H1 (cell line): ENCODE measurements around the gene AP2A2. TPM values are rescaled to one million over a fixed set of nuclear protein-coding genes. Genes with fewer than 3 reads are reported as not detected.

Experiments
- CTCF ChIA-PET: fragments of 300-600 bp; sonication (Branson Sonifier 250); formaldehyde crosslinking; loops from one replicate; lab custom pipeline; 2021; ENCODE audit not compliant: partially characterized antibody; lab: Charles Lee
- POLR2A ChIA-PET: fragments of 300-600 bp; sonication (Branson Sonifier 250); formaldehyde crosslinking; loops from one replicate; lab custom pipeline; 2021; ENCODE audit warnings: inconsistent platforms; ENCODE audit not compliant: partially characterized antibody; lab: Charles Lee
- DNase-seq, 2 experiments: peaks; one replicate each; pipeline versions ENCODE4 v3.0.0 to v3.0.0-alpha.2; 2010 to 2022; ENCODE audit warnings: low spot score in 2 of 2, low read depth in 1 of 2, mixed read lengths in 1 of 2
- FAIRE-seq: peaks from 2 replicates; lab custom pipeline; 2011; peaks lifted over from hg19 to GRCh38; lab: Jason Lieb, UNC
- H2AFZ ChIP-seq: 2 replicates; pipeline ENCODE4 v1.8.1; 2012; ENCODE audit warnings: low read length, inconsistent platforms
- H2AK5ac ChIP-seq: 2 replicates; pipeline ENCODE4 v1.6.1; 2013; ENCODE audit warnings: low read depth, low read length
- H2BK120ac ChIP-seq: replicated peaks from 2 replicates; pipeline ENCODE3; 2013; ENCODE audit warnings: low read depth, low read length, inconsistent platforms
- H2BK12ac ChIP-seq: 2 replicates; pipeline ENCODE4 v1.6.1; 2013; ENCODE audit warnings: low read depth, low read length
- H2BK15ac ChIP-seq: 2 replicates; pipeline ENCODE4 v1.6.1; 2013; ENCODE audit warnings: low read length
- H2BK20ac ChIP-seq: 2 replicates; pipeline ENCODE4 v1.6.1; 2013; ENCODE audit warnings: low read length
- H2BK5ac ChIP-seq: 2 replicates; pipeline ENCODE4 v1.6.1; 2013; ENCODE audit warnings: low read depth, low read length
- H3K14ac ChIP-seq: 2 replicates; pipeline ENCODE4 v1.6.1; 2013; ENCODE audit warnings: inconsistent platforms; ENCODE audit not compliant: insufficient read length
- H3K18ac ChIP-seq: 2 replicates; pipeline ENCODE4 v1.6.1; 2013; ENCODE audit warnings: low read length; ENCODE audit errors: extremely low read depth
- H3K23ac ChIP-seq: 2 replicates; pipeline ENCODE4 v1.6.1; 2013; ENCODE audit warnings: inconsistent platforms; ENCODE audit not compliant: insufficient read length
- H3K23me2 ChIP-seq: 2 replicates; pipeline ENCODE4 v1.6.1; 2013; ENCODE audit warnings: low read depth, low read length
- H3K27ac ChIP-seq: 2 replicates; pipeline ENCODE4 v1.6.1; 2011; ENCODE audit warnings: low read depth, low read length, inconsistent platforms
- H3K27me3 ChIP-seq, 4 experiments: replicated peaks in 1 of 4; 1 replicate in 1 of 4; 2 replicates in 3 of 4; pipeline versions ENCODE4 v1.6.1 to v1.8.1; 2011 to 2013; ENCODE audit warnings: low read length in 3 of 4, mild to moderate bottlenecking in 3 of 4, inconsistent platforms in 2 of 4, mixed read lengths in 2 of 4, moderate library complexity in 1 of 4; ENCODE audit not compliant: control insufficient read depth in 3 of 4, insufficient read depth in 3 of 4; ENCODE audit errors: extremely low read depth in 1 of 4
- H3K36me3 ChIP-seq, 4 experiments: 2 replicates each; pipeline versions ENCODE4 v1.6.1 to v1.8.1; 2011 to 2013; ENCODE audit warnings: mild to moderate bottlenecking in 4 of 4, low read length in 3 of 4, moderate library complexity in 2 of 4, control low read depth in 1 of 4, inconsistent platforms in 1 of 4; ENCODE audit not compliant: insufficient read depth in 4 of 4, control insufficient read depth in 2 of 4
- H3K4ac ChIP-seq: replicated peaks from 2 replicates; pipeline ENCODE3; 2013; ENCODE audit warnings: low read length, low read depth, mixed read lengths, inconsistent platforms; ENCODE audit not compliant: insufficient read length
- H3K4me1 ChIP-seq, 4 experiments: replicated peaks in 1 of 4; 1 replicate in 1 of 4; 2 replicates in 3 of 4; pipeline versions ENCODE4 v1.6.1 to v1.8.1; 2011 to 2013; ENCODE audit warnings: low read length in 3 of 4, inconsistent platforms in 2 of 4, mixed read lengths in 1 of 4; ENCODE audit not compliant: insufficient read depth in 4 of 4, control insufficient read depth in 3 of 4
- H3K4me2 ChIP-seq, 2 experiments: 2 replicates each; pipeline versions ENCODE4 v1.6.1 to v1.8.1; 2011 to 2013; ENCODE audit warnings: low read depth in 2 of 2, low read length in 2 of 2, control low read depth in 1 of 2, inconsistent platforms in 1 of 2, mild to moderate bottlenecking in 1 of 2; ENCODE audit not compliant: insufficient read depth in 1 of 2
- H3K4me3 ChIP-seq, 4 experiments: fragments of 200-600, 300-600 bp in 1 of 4; sonication (generic), shearing (Covaris generic), sonication (Bioruptor Twin) in 1 of 4; 2 replicates each; pipeline versions ENCODE4 v1.5.1 to v1.8.1; 2011 to 2016; ENCODE audit warnings: low read length in 4 of 4, low read depth in 3 of 4, control low read depth in 2 of 4, inconsistent platforms in 2 of 4, mild to moderate bottlenecking in 2 of 4, mixed read lengths in 1 of 4, moderate library complexity in 1 of 4; ENCODE audit not compliant: insufficient read depth in 2 of 4; ENCODE audit errors: extremely low read depth in 1 of 4
- H3K56ac ChIP-seq: replicated peaks from 2 replicates; pipeline ENCODE3; 2013; ENCODE audit warnings: low read depth, mild to moderate bottlenecking, mixed read lengths, low read length, inconsistent platforms; ENCODE audit not compliant: insufficient read length
- H3K79me1 ChIP-seq: 2 replicates; pipeline ENCODE4 v1.6.1; 2013; ENCODE audit warnings: low read depth, low read length, control low read depth
- H3K79me2 ChIP-seq, 2 experiments: 2 replicates each; pipeline versions ENCODE4 v1.6.1 to v1.8.1; 2012 to 2013; ENCODE audit warnings: low read length in 2 of 2, mild to moderate bottlenecking in 2 of 2, inconsistent platforms in 1 of 2; ENCODE audit not compliant: insufficient read depth in 2 of 2, control insufficient read depth in 1 of 2
- H3K9ac ChIP-seq, 4 experiments: replicated peaks in 1 of 4; 1 replicate in 1 of 4; 2 replicates in 3 of 4; pipeline versions ENCODE4 v1.6.1 to v1.8.1; 2011 to 2013; ENCODE audit warnings: low read depth in 3 of 4, low read length in 3 of 4, control low read depth in 2 of 4, mild to moderate bottlenecking in 2 of 4, moderate library complexity in 2 of 4, inconsistent platforms in 1 of 4; ENCODE audit errors: extremely low read depth in 1 of 4
- H3K9me3 ChIP-seq, 2 experiments: 2 replicates each; pipeline versions ENCODE4 v1.6.1 to v1.8.1; 2012 to 2013; ENCODE audit warnings: mild to moderate bottlenecking in 2 of 2, moderate library complexity in 2 of 2, control low read depth in 1 of 2, inconsistent platforms in 1 of 2, low read depth in 1 of 2, low read length in 1 of 2, mixed read lengths in 1 of 2; ENCODE audit not compliant: insufficient read depth in 2 of 2
- H4K20me1 ChIP-seq, 2 experiments: replicated peaks in 1 of 2; 2 replicates each; pipeline versions ENCODE3 to v1.8.1; 2011 to 2013; ENCODE audit warnings: inconsistent platforms in 2 of 2, low read length in 2 of 2, mild to moderate bottlenecking in 1 of 2; ENCODE audit not compliant: insufficient read depth in 2 of 2, control insufficient read depth in 1 of 2
- H4K5ac ChIP-seq: 2 replicates; pipeline ENCODE4 v1.6.1; 2013; ENCODE audit warnings: low read length, low read depth, mixed read lengths, inconsistent platforms; ENCODE audit not compliant: insufficient read length
- H4K8ac ChIP-seq: 2 replicates; pipeline ENCODE4 v1.8.0; 2013; ENCODE audit warnings: mild to moderate bottlenecking, moderate library complexity, low read length, inconsistent platforms; ENCODE audit not compliant: insufficient read depth; ENCODE audit errors: extremely low read depth
- H4K91ac ChIP-seq: replicated peaks from 2 replicates; pipeline ENCODE3; 2013; ENCODE audit warnings: low read length, mixed read lengths, inconsistent platforms; ENCODE audit not compliant: insufficient read length
- BACH1 ChIP-seq: IDR thresholded peaks from 2 replicates; pipeline ENCODE4 v1.6.1; 2012; ENCODE audit warnings: low read length, improper control_type of control experiment
- CBX8 ChIP-seq: fragments of 300-800, 300-1000 bp; sonication (generic); IDR thresholded peaks from 2 replicates; pipeline ENCODE4 v1.7.1; 2016; ENCODE audit warnings: low read depth, low read length, borderline replicate concordance
- CTBP2 ChIP-seq: IDR thresholded peaks from 2 replicates; pipeline ENCODE4 v1.7.0; 2011; ENCODE audit warnings: borderline replicate concordance, mild to moderate bottlenecking, moderate library complexity, mixed read lengths, low read length; ENCODE audit not compliant: insufficient read depth, insufficient read length
- EZH2 ChIP-seq: fragments of 200-600 bp; sonication (generic); IDR thresholded peaks from 2 replicates; pipeline ENCODE4 v1.7.1; 2012; ENCODE audit warnings: low read depth, mild to moderate bottlenecking, moderate library complexity, low read length, inconsistent platforms; ENCODE audit not compliant: severe bottlenecking
- GABPA ChIP-seq: IDR thresholded peaks from 2 replicates; pipeline ENCODE4 v1.6.1; 2011; ENCODE audit warnings: mild to moderate bottlenecking, low read length, moderate library complexity, borderline replicate concordance; ENCODE audit not compliant: insufficient read depth
- PHF8 ChIP-seq: fragments of 200-600 bp; sonication (generic); conservative IDR thresholded peaks from 2 replicates; pipeline ENCODE4 v1.7.1; 2012; ENCODE audit warnings: low read depth, mild to moderate bottlenecking, inconsistent platforms, low read length, moderate library complexity
- POLR2A ChIP-seq, 2 experiments: IDR thresholded peaks; 1 replicate in 1 of 2; 2 replicates in 1 of 2; pipeline ENCODE4 v1.6.1; 2011; ENCODE audit warnings: low read depth in 2 of 2, low read length in 2 of 2, mild to moderate bottlenecking in 2 of 2; ENCODE audit errors: control extremely low read depth in 1 of 2
- POLR2AphosphoS5 ChIP-seq: IDR thresholded peaks from 2 replicates; pipeline ENCODE4 v1.6.1; 2011; ENCODE audit warnings: low read depth, low read length
- POU5F1 ChIP-seq: IDR thresholded peaks from 2 replicates; pipeline ENCODE4 v1.6.1; 2011; ENCODE audit warnings: low read depth, mild to moderate bottlenecking, low read length, moderate library complexity
- SP1 ChIP-seq: IDR thresholded peaks from 2 replicates; pipeline ENCODE4 v1.6.1; 2011; ENCODE audit warnings: low read depth, low read length
- TCF12 ChIP-seq: IDR thresholded peaks from 2 replicates; pipeline ENCODE4 v1.6.1; 2011; ENCODE audit warnings: low read depth, mild to moderate bottlenecking, low read length
- WGBS, 2 experiments: shearing (Covaris generic) in 1 of 2; methylation state at CpG; one replicate each; pipeline versions ENCODE4 v1.1.6 to v1.1.7; 2013 to 2015; ENCODE audit warnings: low lambda C conversion rate in 2 of 2, mixed read lengths in 2 of 2, inconsistent platforms in 1 of 2, low coverage in 1 of 2, missing lambda C conversion rate in 1 of 2; ENCODE audit not compliant: insufficient replicate concordance in 2 of 2, insufficient coverage in 1 of 2, insufficient read length in 1 of 2; ENCODE audit errors: extremely low coverage in 1 of 2, missing lambda C conversion rate in 1 of 2; 5-methylcytosine and 5-hydroxymethylcytosine counted together
- polyA plus RNA-seq, 7 experiments: library from polyadenylated mRNA; depleted of rRNA in 3 of 7; stranded (reverse) in 5 of 7; unstranded in 2 of 7; fragments of >200 nt in 5 of 7; fragments of 200-250 nt in 2 of 7; gene quantifications; 1 replicate in 5 of 7; 2 replicates in 1 of 7; 4 replicates in 1 of 7; pipeline versions ENCODE4 v1.2.1 to v1.2.3, GENCODE V29; 2011 to 2013; ENCODE audit warnings: missing spikeins in 2 of 7, mixed read lengths in 2 of 7
- total RNA-seq: library from RNA; stranded (reverse); fragmentation: NEBNext Ultra II Directional; extraction: Animal tissue kit (Norgen Biotek cat#: 25700); gene quantifications from 2 replicates; pipeline ENCODE4 v1.2.1, GENCODE V29; 2021
- TF ChIP-seq, protein P1 (sequence below): IDR thresholded peaks from 2 replicates; pipeline ENCODE4 v1.6.1; 2012; ENCODE audit warnings: inconsistent platforms

AP2A2 gene
- total and polyA plus RNA-seq, 2 of the 8 experiments (the other 6 are each of a cell fraction or from before 2014, with no cell fraction given), result 50.0 to 65.0 TPM

DNA sequence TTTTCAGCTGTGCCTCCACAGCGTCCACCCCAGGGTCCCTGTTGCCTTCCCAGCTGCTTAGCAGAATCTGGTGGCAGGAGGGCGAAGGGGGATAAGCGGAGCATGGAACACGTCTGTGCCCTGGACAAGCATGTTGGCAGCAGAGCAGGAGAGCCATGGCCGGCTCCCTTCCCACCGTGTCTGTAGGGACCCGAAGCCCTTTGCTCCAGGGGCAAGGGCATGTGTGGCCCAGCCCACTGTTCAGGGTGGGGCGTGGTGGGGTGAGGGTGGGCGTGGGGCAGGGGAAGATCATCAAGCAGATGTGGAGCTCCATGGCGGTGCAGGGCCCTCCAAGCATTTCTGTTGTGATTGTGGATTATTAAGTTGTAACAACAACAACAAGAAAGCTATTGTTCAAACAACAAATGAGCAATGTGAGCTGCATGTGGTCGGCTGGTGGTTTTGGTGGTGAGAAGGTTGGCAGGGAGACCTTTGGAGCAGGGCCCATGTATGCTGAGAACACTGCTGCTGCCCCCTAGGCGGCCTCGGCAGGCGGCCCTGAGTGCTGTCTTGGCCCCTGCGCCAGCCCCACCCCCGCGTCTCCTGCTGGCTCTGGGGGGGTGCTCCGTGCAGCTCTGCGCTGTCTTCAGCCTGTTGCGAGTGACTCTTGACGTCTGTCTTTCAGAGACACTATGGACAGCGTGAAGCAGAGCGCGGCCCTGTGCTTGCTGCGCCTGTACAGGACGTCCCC lies 50.9 kb downstream of the AP2A2 start:
- POLR2A ChIA-PET, result interaction anchor here (0.9 to 1.8 kb wide), 3 partner anchors 8 to 31 kb away, joined by 3 to 5 read pairs (median 3); no protein-coding TSS in a partner anchor
- Histone ChIP-seq H3K27ac (peak overlapping the region; percentile 12; the same call in 1 of the 2 replicates), H3K9ac (no peak overlapping the region)
- TF ChIP-seq PHF8 (no peak), CTBP2 (no peak), TCF12 (no peak), POLR2A (IDR thresholded peaks at IDR 0.05; ENCODE audit: control extremely low read depth in 1 of 2, low read depth in 2 of 2, low read length in 2 of 2) (no peak), CBX8 (no peak), GABPA (no peak), EZH2 (no peak), POLR2AphosphoS5 (no peak), SP1 (no peak), BACH1 (no peak), POU5F1 (no peak)
- TF ChIP-seq, protein P1, sequence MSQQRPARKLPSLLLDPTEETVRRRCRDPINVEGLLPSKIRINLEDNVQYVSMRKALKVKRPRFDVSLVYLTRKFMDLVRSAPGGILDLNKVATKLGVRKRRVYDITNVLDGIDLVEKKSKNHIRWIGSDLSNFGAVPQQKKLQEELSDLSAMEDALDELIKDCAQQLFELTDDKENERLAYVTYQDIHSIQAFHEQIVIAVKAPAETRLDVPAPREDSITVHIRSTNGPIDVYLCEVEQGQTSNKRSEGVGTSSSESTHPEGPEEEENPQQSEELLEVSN, result no peak

More for the DNA sequence above, 50.9 kb downstream of the AP2A2 start:
- 86% methylated on average over 23 of the region's 26 CpGs; no CpG with 5 or more reads in 1 of the 2 experiments for WGBS, 2 experiments
- H4K8ac ChIP-seq, result no peak overlapping the region
- H2BK120ac ChIP-seq, result no peak overlapping the region
- DNase-seq (no peak), FAIRE-seq (no peak)
- no peak overlapping the region for H3K14ac ChIP-seq
- peak overlapping the region; percentile 15; the same call in 1 of the 2 replicates for H2BK5ac ChIP-seq
- peak overlapping the region; percentile 37 for H4K5ac ChIP-seq
- H3K79me1 ChIP-seq, result peaks cover 5% of the 10 kb centered on the region
- no peak overlapping the region for H3K56ac ChIP-seq
- H2BK12ac ChIP-seq, result no peak overlapping the region
- H3K23me2 ChIP-seq, result no peaks in the 10 kb centered on the region
- H3K9me3 ChIP-seq, result no peaks in the 10 kb centered on the region
- no peak overlapping the region for H2BK15ac ChIP-seq
- H3K4me1 ChIP-seq, result peaks cover 0 to 6% (median 0%) of the 10 kb centered on the region in 4 experiments; a peak in 2 of 7 replicates
- H2AK5ac ChIP-seq, result no peak overlapping the region
- no peak overlapping the region for H4K91ac ChIP-seq
- H2AFZ ChIP-seq, result no peak overlapping the region
- H3K4me2 ChIP-seq, result no peak overlapping the region
- H4K20me1 ChIP-seq, result peaks cover 0 to 12% of the 10 kb centered on the region in 2 experiments
- CTCF ChIA-PET, result interaction anchor here (0.7 to 3.8 kb wide), 17 partner anchors 10 to 82 kb away, joined by 3 to 36 read pairs (median 6); partner anchors contain the start of gene AP2A2
- H3K23ac ChIP-seq, result no peak overlapping the region
- H3K4ac ChIP-seq, result no peak overlapping the region
- no peak overlapping the region for H3K4me3 ChIP-seq
- H3K79me2 ChIP-seq, result peaks cover 0 to 3% of the 10 kb centered on the region in 2 experiments; a peak in 1 of 4 replicates
- peaks cover 10 to 29% (median 23%) of the 10 kb centered on the region in 4 experiments; a peak in 7 of 8 replicates for H3K36me3 ChIP-seq
- H3K18ac ChIP-seq, result peak overlapping the region; percentile 44; the same call in 1 of the 2 replicates
- H2BK20ac ChIP-seq, result no peak overlapping the region
- H3K27me3 ChIP-seq, result no peaks in the 10 kb centered on the region
